Fibroblast of pulmonary artery (primary cell): ENCODE results near the gene ZC3H12A.
"Not testable (repeated sequence)": the region's sequence is repeated elsewhere in the genome, so short reads cannot be mapped to it uniquely, and the experiment has no call there.

Experiments used
- DNase-seq: peaks from one replicate; pipeline ENCODE4 v3.0.0-alpha.2; 2010; ENCODE audit warnings: low read depth
- H3K4me3 ChIP-seq: replicated peaks from 2 replicates; pipeline ENCODE4 v1.5.1; 2011; ENCODE audit warnings: low read depth, mild to moderate bottlenecking, control low read depth, low read length, moderate library complexity
- TF ChIP-seq, protein P1 (sequence below): IDR thresholded peaks from 2 replicates; pipeline ENCODE4 v1.5.1; 2011; ENCODE audit warnings: mild to moderate bottlenecking, control low read depth, low read length, inconsistent platforms; ENCODE audit errors: missing control alignments

Gene ZC3H12A

DNA sequence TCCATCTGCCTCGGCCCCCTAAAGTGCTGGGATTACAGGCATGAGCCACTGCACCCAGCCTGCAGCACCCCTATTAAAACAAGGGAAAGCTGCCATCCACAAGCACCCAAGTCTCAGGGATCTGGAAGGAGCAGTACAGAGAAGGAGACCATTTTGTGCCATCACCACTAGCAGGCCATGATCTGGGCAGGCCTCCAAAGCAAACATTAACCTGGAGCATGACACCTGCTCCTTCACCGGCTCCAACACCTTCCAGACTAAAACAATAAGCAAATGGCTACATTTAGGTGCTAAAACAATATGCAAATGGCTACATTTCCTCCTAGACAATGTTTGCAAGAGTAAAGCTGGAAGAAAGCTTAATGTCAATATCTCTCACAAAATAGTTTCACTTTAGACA lies 23.5 kb downstream of the ZC3H12A start:
- H3K4me3 ChIP-seq, result no peak overlapping the region
- TF ChIP-seq, protein P1, sequence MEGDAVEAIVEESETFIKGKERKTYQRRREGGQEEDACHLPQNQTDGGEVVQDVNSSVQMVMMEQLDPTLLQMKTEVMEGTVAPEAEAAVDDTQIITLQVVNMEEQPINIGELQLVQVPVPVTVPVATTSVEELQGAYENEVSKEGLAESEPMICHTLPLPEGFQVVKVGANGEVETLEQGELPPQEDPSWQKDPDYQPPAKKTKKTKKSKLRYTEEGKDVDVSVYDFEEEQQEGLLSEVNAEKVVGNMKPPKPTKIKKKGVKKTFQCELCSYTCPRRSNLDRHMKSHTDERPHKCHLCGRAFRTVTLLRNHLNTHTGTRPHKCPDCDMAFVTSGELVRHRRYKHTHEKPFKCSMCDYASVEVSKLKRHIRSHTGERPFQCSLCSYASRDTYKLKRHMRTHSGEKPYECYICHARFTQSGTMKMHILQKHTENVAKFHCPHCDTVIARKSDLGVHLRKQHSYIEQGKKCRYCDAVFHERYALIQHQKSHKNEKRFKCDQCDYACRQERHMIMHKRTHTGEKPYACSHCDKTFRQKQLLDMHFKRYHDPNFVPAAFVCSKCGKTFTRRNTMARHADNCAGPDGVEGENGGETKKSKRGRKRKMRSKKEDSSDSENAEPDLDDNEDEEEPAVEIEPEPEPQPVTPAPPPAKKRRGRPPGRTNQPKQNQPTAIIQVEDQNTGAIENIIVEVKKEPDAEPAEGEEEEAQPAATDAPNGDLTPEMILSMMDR, result no peak
- no peak for DNase-seq

DNA sequence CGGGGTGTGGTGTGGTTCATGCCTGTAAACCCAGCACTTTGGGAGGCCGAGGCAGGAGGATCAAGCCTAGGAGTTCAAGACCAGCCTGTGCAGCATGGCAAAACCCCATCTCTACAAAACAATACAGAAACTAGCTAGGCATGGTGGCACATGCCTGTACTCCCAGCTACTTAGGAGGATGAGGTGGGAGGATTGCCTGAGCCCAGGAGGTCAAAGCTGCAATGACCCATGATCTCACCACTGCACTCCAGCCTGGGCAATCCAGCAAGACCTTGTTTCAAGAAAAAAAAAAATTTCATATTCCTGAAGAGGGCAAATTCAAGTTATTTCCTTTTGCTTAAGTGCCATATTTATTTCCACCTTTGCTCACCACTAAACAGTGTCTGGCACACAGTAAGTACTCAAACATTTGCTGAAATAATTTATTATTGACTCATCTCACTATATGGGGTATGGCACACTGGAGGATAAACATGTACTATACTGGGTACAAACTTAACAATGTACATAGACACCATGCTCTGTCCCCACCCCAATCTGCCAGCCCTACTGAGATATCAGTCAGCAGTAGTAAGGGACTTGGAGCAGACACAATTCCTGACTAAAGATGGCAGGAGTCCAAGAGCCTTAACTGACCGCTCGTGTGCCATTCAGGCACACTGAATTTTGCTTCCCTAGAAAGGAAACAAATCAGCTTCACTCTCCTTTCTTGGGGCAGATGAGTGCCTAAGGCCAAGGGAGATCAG lies 24.7 kb downstream of the ZC3H12A start:
- TF ChIP-seq, protein P1, result no peak
- H3K4me3 ChIP-seq, result no peak overlapping the region
- peak; percentile 73 for DNase-seq

GRCh38 chr1:37501661-37502060 lies 27.3 kb downstream of the ZC3H12A start:
- DNase-seq, result no peak
- TF ChIP-seq, protein P1, result no peak
- no peak overlapping the region for H3K4me3 ChIP-seq

GRCh38 chr1:37502104-37502503 lies 27.7 kb downstream of the ZC3H12A start:
- no peak overlapping the region for H3K4me3 ChIP-seq
- no peak for DNase-seq
- TF ChIP-seq, protein P1, result no peak

GRCh38 chr1:37502791-37503190 lies 28.4 kb downstream of the ZC3H12A start:
- DNase-seq, H3K4me3 ChIP-seq: not testable (repeated sequence)

DNA sequence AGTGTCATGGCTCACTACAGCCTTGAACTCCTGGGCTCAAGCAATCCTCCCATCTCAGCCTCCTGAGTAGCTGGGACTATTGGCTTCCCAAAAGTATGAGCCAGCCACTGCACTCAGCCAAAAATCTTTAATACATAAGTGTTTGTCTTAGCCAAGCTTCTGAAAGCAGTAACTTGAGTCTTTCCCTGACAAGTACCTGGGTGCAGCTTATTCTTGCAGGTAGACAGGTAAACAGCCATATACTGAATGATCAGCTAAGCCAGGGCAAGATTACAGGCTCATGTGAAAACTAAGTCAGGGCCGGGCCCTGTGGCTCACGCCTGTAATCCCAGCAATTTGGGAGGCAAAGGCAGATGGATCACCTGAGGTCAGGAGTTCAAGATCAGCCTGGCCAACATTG lies 32.4 kb downstream of the ZC3H12A start:
- H3K4me3 ChIP-seq, result no peak overlapping the region
- DNase-seq, result no peak
- TF ChIP-seq, protein P1, result no peak

- TF ChIP-seq, protein P1, result peak; percentile 36
- H3K4me3 ChIP-seq, result no peak overlapping the region
- DNase-seq, result peak; percentile 39
Measured at GRCh38 chr1:37509181-37509580, 34.8 kb downstream of the ZC3H12A start.
